ENCODE results near the gene LANCL3. TPM values are rescaled to one million over a fixed set of nuclear protein-coding genes. Genes with fewer than 3 reads are reported as not detected.
"Not testable (repeated sequence)": the region's sequence is repeated elsewhere in the genome, so short reads cannot be mapped to it uniquely, and the experiment has no call there.

Gene LANCL3
- total and polyA plus RNA-seq, 9 donors, result 0.13 to 0.60 (median 0.35) TPM

- 67% methylated on average over 1 of the region's 2 CpGs for WGBS (ENCODE audit: insufficient coverage)
- Histone ChIP-seq H3K27ac (ENCODE audit: low read length) (no peak overlapping the region), H3K27me3 (ENCODE audit: control insufficient read depth, insufficient read depth, low read length) (peaks cover 19% of the 10 kb centered on the region), H3K4me3 (ENCODE audit: low read length) (no peak overlapping the region), H3K4me1 (ENCODE audit: control insufficient read depth, insufficient read depth, low read length) (no peaks in the 10 kb centered on the region), H3K9me3 (replicated peaks; ENCODE audit: control insufficient read depth, low read depth, low read length) (no peaks in the 10 kb centered on the region), H3K36me3 (ENCODE audit: control insufficient read depth, insufficient read depth, low read length) (no peaks in the 10 kb centered on the region)
- DNase-seq, result no peak
Measured at GRCh38 chrX:37608156-37608555, 36.7 kb downstream of the LANCL3 start.

- no peaks in the 10 kb centered on the region for H3K9me3 ChIP-seq (replicated peaks; ENCODE audit: control insufficient read depth, low read depth, low read length)
- no peak for DNase-seq
- no peaks in the 10 kb centered on the region for H3K4me1 ChIP-seq (ENCODE audit: control insufficient read depth, insufficient read depth, low read length)
- WGBS (ENCODE audit: insufficient coverage), result 100% methylated on average over 1 of the region's 1 CpG
- H3K36me3 ChIP-seq (ENCODE audit: control insufficient read depth, insufficient read depth, low read length), result no peaks in the 10 kb centered on the region
- no peak overlapping the region for H3K4me3 ChIP-seq (ENCODE audit: low read length)
- H3K27ac ChIP-seq (ENCODE audit: low read length), result no peak overlapping the region
- H3K27me3 ChIP-seq (ENCODE audit: control insufficient read depth, insufficient read depth, low read length), result peaks cover 13% of the 10 kb centered on the region
Measured at GRCh38 chrX:37609727-37610126, 38.3 kb downstream of the LANCL3 start.

- no peak overlapping the region for H3K27ac ChIP-seq (ENCODE audit: low read length)
- WGBS (ENCODE audit: insufficient coverage), result no CpG with 5 or more reads among the region's 1 CpG
- no peak overlapping the region for H3K4me3 ChIP-seq (ENCODE audit: low read length)
- DNase-seq, result no peak
- no peaks in the 10 kb centered on the region for H3K4me1 ChIP-seq (ENCODE audit: control insufficient read depth, insufficient read depth, low read length)
- H3K27me3 ChIP-seq (ENCODE audit: control insufficient read depth, insufficient read depth, low read length), result peaks cover 11% of the 10 kb centered on the region
- H3K36me3 ChIP-seq (ENCODE audit: control insufficient read depth, insufficient read depth, low read length), result no peaks in the 10 kb centered on the region
- no peaks in the 10 kb centered on the region for H3K9me3 ChIP-seq (replicated peaks; ENCODE audit: control insufficient read depth, low read depth, low read length)
Measured at GRCh38 chrX:37613933-37614332, 42.5 kb downstream of the LANCL3 start.

GRCh38 chrX:37627602-37628001 lies 56.1 kb downstream of the LANCL3 start:
- H3K4me1 ChIP-seq (ENCODE audit: control insufficient read depth, insufficient read depth, low read length), result no peaks in the 10 kb centered on the region
- no peak for DNase-seq

GRCh38 chrX:37638047-37638446 lies 66.6 kb downstream of the LANCL3 start:
- DNase-seq, result no peak
- Histone ChIP-seq H3K36me3 (ENCODE audit: control insufficient read depth, insufficient read depth, low read length) (no peaks in the 10 kb centered on the region), H3K4me1 (ENCODE audit: control insufficient read depth, insufficient read depth, low read length) (no peaks in the 10 kb centered on the region), H3K4me3 (ENCODE audit: low read length) (no peak overlapping the region), H3K27me3 (ENCODE audit: control insufficient read depth, insufficient read depth, low read length) (peaks cover 4% of the 10 kb centered on the region), H3K27ac (ENCODE audit: low read length) (no peak overlapping the region), H3K9me3 (replicated peaks; ENCODE audit: control insufficient read depth, low read depth, low read length) (no peaks in the 10 kb centered on the region)

More at GRCh38 chrX:37627602-37628001, 56.1 kb downstream of the LANCL3 start:
- Histone ChIP-seq H3K27ac (ENCODE audit: low read length) (no peak overlapping the region), H3K4me3 (ENCODE audit: low read length) (no peak overlapping the region), H3K27me3 (ENCODE audit: control insufficient read depth, insufficient read depth, low read length) (peaks cover 2% of the 10 kb centered on the region), H3K9me3 (replicated peaks; ENCODE audit: control insufficient read depth, low read depth, low read length) (no peaks in the 10 kb centered on the region), H3K36me3 (ENCODE audit: control insufficient read depth, insufficient read depth, low read length) (no peaks in the 10 kb centered on the region)
- no CpG with 5 or more reads among the region's 1 CpG for WGBS (ENCODE audit: insufficient coverage)

GRCh38 chrX:37640142-37640541 lies 68.7 kb downstream of the LANCL3 start:
- no peaks in the 10 kb centered on the region for H3K9me3 ChIP-seq (replicated peaks; ENCODE audit: control insufficient read depth, low read depth, low read length)
- H3K36me3 ChIP-seq (ENCODE audit: control insufficient read depth, insufficient read depth, low read length), result no peaks in the 10 kb centered on the region
- DNase-seq, result no peak
- no peaks in the 10 kb centered on the region for H3K4me1 ChIP-seq (ENCODE audit: control insufficient read depth, insufficient read depth, low read length)
- H3K4me3 ChIP-seq (ENCODE audit: low read length), result no peak overlapping the region
- no peak overlapping the region for H3K27ac ChIP-seq (ENCODE audit: low read length)
- 60% methylated on average over 1 of the region's 5 CpGs for WGBS (ENCODE audit: insufficient coverage)
- H3K27me3 ChIP-seq (ENCODE audit: control insufficient read depth, insufficient read depth, low read length), result peaks cover 4% of the 10 kb centered on the region

GRCh38 chrX:37641859-37642258 lies 70.4 kb downstream of the LANCL3 start:
- no peaks in the 10 kb centered on the region for H3K36me3 ChIP-seq (ENCODE audit: control insufficient read depth, insufficient read depth, low read length)
- no peaks in the 10 kb centered on the region for H3K4me1 ChIP-seq (ENCODE audit: control insufficient read depth, insufficient read depth, low read length)
- H3K27ac ChIP-seq (ENCODE audit: low read length), result no peak overlapping the region
- 44% methylated on average over 2 of the region's 3 CpGs for WGBS (ENCODE audit: insufficient coverage)
- DNase-seq, result no peak
- H3K4me3 ChIP-seq (ENCODE audit: low read length), result no peak overlapping the region
- H3K9me3 ChIP-seq (replicated peaks; ENCODE audit: control insufficient read depth, low read depth, low read length), result no peaks in the 10 kb centered on the region
- peaks cover 6% of the 10 kb centered on the region for H3K27me3 ChIP-seq (ENCODE audit: control insufficient read depth, insufficient read depth, low read length)

GRCh38 chrX:37644381-37645305 lies 73.2 kb downstream of the LANCL3 start:
- Histone ChIP-seq H3K27ac (ENCODE audit: low read length) (no peak overlapping the region), H3K36me3 (ENCODE audit: control insufficient read depth, insufficient read depth, low read length) (no peaks in the 10 kb centered on the region), H3K9me3 (replicated peaks; ENCODE audit: control insufficient read depth, low read depth, low read length) (no peaks in the 10 kb centered on the region), H3K27me3 (ENCODE audit: control insufficient read depth, insufficient read depth, low read length) (peaks cover 6% of the 10 kb centered on the region), H3K4me3 (ENCODE audit: low read length) (no peak overlapping the region), H3K4me1 (ENCODE audit: control insufficient read depth, insufficient read depth, low read length) (no peaks in the 10 kb centered on the region)
- no peak for DNase-seq
- WGBS (ENCODE audit: insufficient coverage), result 65% methylated on average over 2 of the region's 6 CpGs

- H3K27ac ChIP-seq (ENCODE audit: low read length), result no peak overlapping the region
- no peak overlapping the region for H3K4me3 ChIP-seq (ENCODE audit: low read length)
- no peaks in the 10 kb centered on the region for H3K4me1 ChIP-seq (ENCODE audit: control insufficient read depth, insufficient read depth, low read length)
- no peaks in the 10 kb centered on the region for H3K36me3 ChIP-seq (ENCODE audit: control insufficient read depth, insufficient read depth, low read length)
- no peaks in the 10 kb centered on the region for H3K9me3 ChIP-seq (replicated peaks; ENCODE audit: control insufficient read depth, low read depth, low read length)
- no peak for DNase-seq
- peaks cover 4% of the 10 kb centered on the region for H3K27me3 ChIP-seq (ENCODE audit: control insufficient read depth, insufficient read depth, low read length)
Measured at GRCh38 chrX:37646254-37646653, 74.8 kb downstream of the LANCL3 start.

GRCh38 chrX:37650879-37651278 lies 79.4 kb downstream of the LANCL3 start:
- H3K4me3 ChIP-seq (ENCODE audit: low read length); H3K4me1 ChIP-seq (ENCODE audit: control insufficient read depth, insufficient read depth, low read length); H3K36me3 ChIP-seq (ENCODE audit: control insufficient read depth, insufficient read depth, low read length); H3K27me3 ChIP-seq (ENCODE audit: control insufficient read depth, insufficient read depth, low read length); DNase-seq; H3K27ac ChIP-seq (ENCODE audit: low read length); H3K9me3 ChIP-seq (replicated peaks; ENCODE audit: control insufficient read depth, low read depth, low read length): not testable (repeated sequence)
- no CpG with 5 or more reads among the region's 2 CpGs for whole genome bisulfite sequencing (ENCODE audit: insufficient coverage)
